Activated naive CD4-positive, alpha-beta T cell treated with Interleukin-2 at 50 U/mL for 16 hours (primary cell): ENCODE results near the gene GSG1.
A peak's percentile ranks its signal among the peaks of the same experiment; 100 is the strongest.

Experiments used
- DNase-seq: peaks from one replicate; pipeline ENCODE4 v3.0.0-alpha.2; 2020

The GSG1 gene

DNA sequence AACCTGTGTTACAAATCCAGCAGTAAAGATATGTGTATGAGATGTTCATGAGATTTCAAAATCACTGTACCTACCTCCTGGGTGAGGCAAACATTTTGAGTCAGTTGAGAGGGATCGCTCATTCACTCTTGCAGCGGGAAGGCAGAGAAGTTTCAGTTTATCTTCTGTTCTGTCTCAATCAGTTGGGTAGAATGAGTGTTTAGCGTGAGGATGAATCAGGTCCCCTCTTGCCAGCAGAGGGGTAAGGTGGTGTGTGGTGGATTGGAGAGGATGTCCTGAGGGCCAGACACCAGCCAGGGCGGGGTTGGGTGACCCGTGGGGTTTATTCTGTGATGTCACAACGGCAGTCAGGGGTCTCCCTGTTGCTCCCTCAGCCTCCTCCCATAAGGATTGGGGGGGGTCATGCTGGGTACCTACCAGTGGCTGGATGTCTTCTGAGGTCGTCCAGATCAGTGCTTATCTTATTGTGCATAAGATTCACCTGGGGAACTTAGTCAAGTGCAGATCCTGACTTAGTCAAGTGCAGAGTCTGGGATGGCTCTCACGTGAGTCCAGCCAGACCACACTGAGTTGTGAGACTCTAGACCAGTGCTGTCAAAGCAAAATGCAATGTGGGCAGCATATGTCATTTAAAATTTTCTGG lies at the start of gene GSG1:
Gene GSG1 (minus strand): TSS at position 277 of the 643 bp plus-strand sequence. CDS start 155 bp downstream, at position 122.
- peak; percentile 29 for DNase-seq

DNA sequence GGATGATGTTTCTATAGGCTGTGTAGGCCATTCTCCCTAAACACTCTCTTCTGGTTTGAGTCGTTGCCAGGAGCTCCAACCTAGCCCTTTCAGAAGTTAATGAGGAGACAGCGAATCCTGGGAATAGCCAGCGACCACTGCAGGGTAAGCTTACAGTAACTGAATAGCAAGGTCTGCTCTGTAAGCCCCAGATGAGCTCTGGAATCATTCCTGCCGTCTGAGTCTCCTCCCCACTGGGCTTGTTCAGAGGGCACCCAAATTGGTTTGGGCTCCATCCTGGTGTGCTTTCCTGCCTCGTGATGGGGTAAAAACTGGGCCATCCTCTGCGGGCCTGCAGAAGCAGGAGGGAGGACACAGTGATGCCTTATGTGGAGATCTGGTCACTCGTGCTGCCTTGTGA lies 49.7 kb upstream of the GSG1 start:
- no peak for DNase-seq

DNA sequence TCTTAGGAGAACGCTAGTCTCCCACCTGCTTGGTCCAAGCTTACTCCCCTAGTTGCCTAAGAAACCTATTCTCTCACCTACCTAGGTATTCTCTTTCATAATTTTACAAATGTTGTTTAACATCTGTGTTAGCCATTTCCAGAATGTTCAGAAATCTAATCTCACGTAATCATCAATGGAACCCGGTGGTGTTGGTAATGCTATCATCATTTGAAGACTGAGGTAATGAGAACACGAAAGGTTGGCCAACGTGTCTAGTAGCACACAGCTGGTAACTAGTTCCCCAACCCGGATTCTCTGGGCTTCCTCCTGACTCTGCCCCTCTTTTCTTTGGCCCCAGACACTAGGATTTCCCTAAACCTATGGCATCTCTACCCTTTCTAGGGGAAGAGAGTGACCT lies 49.3 kb upstream of the GSG1 start:
- DNase-seq = no peak

DNA sequence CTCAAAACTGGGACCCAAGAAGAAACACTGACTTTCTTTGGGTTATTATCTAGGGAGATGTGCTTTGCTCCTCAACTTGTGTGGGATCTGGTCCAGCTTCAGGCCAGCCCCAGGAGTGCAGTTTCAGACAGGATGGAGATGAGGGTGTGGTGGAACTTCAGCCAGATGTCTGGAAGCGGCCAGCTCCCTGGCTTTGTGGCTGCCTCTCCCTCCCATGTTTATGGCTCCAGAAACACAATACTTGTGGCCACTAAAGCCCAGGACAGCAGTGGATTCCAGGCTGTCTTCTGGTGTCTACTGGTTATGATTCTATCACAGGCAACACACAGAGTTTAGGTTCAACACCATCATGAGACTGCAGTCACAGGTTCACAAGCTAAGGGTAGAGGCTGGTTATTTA lies 48.8 kb upstream of the GSG1 start:
- DNase-seq = no peak

DNA sequence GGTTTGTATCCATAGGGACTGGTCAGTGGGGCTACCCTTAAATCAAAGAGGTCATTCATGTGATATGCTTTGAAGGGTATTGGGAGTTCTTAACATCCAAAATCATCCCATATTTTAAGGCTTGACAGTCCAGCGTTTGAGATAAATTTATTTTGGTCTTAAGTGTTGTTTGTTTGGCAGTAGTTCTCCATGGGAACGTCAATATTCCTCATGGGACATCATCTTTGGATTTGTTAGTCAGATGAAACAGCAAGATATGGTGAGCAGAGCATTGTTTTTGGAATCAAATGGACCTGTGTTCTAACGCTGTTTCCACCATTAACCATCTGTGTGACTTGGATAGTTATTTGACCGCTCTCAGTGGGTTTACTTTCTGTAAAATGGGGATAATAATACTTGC lies 45.9 kb upstream of the GSG1 start:
- DNase-seq = no peak

DNA sequence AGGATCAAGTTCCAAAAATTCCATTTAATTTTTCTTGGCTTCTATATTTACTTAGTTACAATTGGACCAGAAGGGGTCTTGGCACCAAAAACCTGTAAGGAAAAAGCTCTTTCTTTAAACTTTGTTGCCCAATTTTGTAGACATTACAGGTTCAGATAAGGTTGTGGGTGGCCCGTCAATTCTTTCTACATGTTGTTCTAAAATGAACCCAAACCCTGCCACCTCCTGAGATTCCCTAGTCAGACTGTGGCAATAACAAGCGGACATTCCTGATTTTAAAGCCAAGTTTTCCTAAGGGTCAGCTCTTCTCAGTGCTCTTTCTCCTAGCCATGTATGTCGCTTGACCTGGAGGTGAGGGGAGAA lies 45.0 kb upstream of the GSG1 start:
- DNase-seq = no peak

DNA sequence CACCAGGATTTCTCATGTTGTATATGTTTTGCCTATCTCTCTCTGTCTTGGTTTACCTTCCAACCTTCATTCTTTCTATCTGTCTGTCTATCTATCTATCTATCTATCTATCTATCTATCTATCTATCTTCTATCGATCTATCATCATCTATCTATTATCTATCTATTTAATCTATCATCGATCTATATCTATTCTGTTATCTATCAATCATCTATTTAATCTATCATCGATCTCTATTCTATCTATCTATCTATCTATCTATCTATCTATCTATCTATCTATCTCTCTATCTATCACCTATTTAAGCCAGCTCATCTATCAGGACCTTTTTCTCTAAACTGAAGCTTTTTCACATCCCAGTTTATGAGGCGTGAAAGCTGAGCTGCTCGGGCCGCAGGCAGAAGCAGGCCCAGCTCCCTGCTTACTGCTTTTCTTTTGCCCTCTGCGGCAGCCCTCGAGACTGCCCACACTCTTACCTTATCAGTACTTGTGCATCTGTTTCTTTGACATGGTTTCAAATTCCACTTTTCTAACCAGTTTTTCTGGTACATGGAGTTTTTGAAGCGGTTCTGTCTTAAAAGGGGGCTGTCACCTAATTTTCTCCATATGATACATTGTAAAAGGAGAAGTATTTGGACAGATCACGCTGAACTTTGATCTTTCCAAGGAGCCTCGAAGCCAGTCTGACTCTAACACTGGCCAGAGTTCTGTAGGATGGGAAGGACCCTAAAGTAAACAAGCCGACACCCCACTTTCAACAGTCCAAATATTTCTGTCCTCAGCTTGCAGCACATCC lies 44.4 kb upstream of the GSG1 start:
- DNase-seq = no peak

DNA sequence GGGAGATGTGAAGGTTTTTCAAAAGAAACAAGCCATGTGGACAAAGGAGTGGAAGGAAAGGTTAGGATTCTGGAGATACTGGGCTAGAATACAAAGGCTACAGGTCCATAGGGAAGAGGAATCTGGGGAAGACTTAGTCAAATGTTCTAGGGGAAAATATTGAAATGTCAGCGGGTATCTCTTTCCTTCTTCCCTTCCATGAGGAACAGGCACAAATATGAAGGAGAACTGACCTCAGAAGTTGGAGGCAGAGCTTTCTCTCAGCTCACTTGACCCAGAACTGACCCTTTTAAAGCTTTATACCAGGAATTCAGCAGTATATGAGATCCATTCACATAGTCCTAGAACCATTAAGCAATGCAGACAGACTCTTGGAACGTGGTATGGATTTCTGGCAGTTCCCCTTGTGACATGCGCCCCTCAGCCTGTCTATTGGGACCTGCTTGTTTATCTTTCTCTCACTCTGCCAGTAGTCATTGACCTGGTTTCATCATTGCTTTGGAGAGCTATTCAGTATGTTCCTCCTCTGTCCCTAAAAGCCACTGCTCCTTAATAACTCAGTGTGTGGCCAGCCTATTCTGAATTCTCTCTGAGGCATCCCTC lies 43.0 kb upstream of the GSG1 start:
- no peak for DNase-seq

DNA sequence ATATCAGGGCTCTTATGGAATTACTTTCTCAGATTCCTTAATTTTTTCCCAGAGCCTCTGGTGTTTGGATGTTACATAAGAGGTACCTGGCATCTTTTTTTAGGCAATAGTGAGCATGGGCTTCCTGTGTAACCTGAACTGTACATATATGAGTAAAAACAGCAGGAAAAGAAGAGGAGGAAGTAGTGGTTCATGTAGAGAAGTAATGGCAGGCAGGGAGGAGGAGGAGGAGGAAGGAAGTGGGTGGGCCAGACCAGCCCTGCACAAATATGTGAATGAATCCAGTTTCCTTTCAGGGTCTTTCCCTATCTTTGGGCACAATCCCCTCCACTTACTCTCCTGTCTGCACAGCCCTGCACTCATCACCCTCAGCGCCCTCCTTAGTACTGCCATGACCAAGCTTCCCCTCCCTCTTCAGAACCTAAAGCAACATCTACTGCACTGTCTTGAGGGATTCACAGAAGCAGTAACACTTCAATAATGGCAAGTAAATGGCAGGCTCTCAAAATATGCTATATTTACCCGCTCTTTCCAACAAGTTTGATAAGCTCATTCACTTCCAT lies 40.9 kb upstream of the GSG1 start:
- DNase-seq = no peak

DNA sequence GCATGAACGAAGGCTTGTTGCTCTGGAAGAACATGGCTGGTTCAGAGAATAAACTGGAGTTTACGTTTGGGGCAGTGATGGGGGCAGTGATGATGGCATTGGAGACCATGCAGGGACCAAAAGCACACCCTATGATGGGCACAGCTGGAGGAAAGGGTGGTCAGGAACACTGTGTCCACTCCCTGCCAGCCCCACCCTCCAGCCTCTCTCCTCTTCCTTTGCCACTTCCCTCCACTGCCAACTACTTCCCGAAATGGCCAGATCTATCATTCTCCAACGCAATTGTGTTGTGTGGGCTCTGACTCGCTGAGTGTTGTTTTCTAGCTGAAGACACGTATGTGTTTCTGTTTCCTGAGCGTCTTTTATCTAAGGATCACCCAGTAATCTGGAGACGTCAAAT lies 39.3 kb upstream of the GSG1 start:
- no peak for DNase-seq

DNA sequence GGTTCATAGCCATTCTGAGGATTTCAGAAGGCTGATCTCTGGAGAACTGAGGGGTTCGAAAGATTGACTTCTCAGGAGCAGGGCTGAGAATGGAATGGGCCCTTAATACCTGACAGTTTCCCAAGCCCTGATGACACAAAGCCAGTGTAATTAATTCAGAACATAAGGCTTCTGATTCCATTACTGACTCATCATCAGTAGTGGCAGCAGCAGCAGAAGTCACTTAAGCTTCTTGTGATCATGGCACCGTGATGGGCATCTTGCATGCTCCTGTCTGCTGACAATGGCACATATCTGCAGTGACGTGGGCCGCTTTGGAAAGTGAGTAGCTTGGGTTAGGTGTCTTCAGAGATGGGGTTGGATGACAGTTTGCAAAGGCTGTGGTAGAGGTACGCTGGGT lies 38.2 kb upstream of the GSG1 start:
- no peak for DNase-seq

DNA sequence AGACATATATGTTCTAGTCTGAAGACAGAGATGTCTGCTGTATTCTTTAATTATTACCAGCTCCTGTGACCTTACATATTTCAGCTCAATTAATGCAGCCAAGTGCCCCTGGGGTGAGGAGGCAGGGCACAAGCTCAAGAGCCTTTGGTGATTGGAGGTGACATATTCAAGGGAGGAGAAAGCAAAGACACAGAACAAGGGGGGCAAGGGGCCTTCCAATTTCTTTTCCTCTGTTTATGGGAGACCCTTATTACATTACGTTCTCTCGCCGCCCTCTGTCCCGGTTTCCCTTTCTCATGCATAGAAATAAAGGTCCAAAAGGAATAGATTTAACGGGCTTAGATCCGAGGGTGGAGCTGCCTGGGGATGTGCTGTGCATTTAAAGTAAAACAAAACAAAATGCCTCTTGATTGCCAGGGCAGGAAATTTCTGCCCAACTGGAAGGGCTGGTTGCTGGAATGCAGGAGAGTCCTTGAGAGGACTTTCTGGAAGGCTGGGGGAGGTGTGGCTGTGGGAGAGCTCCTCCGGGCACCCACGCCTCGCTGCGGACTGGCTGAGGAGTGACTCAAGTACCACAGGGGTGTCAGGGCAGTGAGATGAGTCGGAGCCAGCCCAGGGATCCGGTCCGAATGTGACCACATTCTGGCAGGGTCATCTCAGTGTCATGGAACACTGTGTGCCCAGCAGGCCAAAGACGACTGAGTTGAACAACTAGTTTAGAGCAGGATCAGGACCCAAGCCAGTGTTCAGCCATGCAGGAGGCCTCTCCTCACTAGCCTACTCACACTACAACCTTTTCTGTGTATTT lies 32.1 kb upstream of the GSG1 start:
- DNase-seq = no peak

DNA sequence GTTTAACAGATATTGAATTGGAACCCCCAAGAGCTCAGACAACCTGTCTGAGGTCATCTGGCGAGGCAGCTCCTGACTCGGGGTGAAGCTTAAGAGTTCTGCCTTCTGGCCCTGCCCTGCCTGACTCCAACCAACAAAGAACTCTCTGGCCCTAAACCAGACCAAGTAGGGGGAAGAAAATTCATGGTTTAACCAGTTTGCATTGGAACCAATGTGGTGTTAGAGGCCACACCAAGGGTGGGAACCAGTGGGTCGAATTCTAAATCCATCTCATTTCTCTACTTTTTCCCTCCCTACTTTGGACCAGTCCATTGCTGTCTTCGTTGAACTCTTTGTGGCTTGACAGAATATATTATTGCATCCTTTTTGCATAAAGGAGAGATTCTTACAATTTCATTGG lies 30.4 kb upstream of the GSG1 start:
- DNase-seq = no peak

DNA sequence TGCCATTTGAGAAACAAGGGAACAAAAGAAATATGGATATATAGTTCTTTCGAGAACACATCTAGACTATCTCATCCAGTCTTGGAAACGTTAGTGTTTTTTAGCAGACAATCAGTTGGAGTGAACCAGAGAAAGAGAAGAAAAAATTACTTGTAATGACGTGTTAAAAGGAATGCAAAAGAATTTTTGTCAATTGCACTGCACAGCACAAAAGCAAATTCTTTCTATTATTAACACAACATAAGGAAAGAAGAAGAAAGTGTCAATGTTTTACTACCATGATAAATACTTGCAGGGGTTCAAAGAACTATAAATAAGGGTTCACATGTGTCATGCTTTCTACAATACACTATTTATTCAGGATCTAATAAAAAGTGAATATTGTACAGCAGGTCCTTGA lies 27.5 kb upstream of the GSG1 start:
- no peak for DNase-seq

DNA sequence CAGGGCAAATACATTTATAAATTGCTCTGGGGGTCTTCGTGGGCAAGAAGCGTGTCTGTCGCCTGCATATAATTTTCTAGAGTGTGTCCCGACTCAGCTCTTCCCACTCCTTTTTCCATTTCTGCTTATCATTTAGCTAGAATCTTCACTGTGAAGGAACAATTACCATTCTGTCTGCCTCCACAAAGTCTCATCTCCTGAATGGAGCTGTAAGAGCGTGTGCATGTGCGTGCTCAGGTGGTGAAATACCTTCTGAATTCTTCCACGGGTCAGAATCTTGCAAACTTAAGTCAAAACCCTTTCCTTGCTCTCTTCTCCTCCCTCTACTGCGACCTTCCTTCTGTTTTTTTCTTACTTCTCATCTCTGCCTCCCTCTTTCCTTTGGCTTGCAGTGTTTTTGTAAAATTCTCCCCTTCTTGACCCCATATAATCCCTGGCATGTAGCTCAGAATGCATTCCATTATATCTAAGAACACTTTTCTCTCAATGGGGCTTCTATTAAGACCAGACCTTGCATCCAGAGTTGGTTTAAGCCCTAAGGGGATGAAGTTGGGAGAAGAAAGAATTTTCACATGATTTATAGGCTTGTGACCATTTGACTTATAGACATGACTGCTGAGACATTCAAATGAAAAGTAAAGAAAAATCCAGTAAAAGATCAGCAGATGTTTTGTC lies 25.0 kb upstream of the GSG1 start:
- DNase-seq = no peak

DNA sequence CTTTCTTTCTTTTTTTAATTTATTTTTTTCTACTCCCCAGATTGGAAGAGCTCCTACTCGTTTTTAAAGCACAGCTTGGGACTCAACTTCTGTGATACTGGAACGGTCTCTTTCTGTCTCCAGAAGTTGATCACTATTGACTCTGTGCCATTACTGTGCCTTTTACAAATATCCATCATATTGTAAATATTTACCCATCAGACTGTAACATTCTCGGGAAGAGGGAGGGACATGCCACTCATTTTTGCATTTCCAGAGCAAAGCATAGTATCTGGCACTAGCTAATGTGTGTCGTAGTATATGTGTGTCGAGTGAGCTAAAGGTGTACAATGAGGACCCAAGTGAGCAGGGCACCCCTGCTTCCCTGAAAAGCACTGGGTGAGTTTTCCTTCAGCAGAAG lies 24.0 kb upstream of the GSG1 start:
- DNase-seq = no peak

DNA sequence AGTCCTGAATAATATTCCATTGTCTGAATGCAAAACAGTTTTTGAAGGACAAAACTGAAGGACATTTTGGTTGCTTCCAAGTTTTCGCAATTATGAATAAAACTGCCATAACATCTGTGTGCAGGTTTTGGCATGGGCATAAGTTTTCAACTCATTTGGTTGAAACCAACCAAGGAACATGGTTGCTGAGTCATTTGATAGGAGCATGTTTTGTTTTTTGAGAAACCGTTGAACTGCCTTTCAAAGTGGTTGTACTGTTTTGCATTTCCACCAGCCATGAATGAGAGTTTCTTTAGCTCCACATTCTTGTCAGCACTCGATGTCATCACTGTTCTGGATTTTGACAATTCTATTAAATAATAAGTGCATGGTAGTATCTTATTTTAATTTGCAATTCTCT lies 23.0 kb upstream of the GSG1 start:
- DNase-seq = no peak

DNA sequence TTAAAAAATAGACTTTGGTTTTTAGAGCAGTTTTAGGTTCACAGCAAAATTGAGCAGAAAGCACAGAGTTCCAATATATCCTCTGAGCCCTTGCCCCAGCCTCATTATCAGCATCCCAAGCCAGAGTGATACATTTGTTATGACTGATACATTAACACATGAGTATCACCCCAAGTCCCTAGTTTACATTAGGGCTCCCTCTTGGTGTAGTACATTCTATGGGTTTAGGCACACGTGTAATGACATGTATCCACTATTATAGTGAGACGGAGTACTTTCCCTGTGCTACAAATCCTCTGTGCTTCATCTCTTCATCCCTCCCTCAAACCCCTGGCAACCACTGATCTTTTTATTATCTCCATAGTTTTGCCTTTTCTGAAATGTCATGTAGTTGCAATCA lies 22.5 kb upstream of the GSG1 start:
- no peak for DNase-seq

DNA sequence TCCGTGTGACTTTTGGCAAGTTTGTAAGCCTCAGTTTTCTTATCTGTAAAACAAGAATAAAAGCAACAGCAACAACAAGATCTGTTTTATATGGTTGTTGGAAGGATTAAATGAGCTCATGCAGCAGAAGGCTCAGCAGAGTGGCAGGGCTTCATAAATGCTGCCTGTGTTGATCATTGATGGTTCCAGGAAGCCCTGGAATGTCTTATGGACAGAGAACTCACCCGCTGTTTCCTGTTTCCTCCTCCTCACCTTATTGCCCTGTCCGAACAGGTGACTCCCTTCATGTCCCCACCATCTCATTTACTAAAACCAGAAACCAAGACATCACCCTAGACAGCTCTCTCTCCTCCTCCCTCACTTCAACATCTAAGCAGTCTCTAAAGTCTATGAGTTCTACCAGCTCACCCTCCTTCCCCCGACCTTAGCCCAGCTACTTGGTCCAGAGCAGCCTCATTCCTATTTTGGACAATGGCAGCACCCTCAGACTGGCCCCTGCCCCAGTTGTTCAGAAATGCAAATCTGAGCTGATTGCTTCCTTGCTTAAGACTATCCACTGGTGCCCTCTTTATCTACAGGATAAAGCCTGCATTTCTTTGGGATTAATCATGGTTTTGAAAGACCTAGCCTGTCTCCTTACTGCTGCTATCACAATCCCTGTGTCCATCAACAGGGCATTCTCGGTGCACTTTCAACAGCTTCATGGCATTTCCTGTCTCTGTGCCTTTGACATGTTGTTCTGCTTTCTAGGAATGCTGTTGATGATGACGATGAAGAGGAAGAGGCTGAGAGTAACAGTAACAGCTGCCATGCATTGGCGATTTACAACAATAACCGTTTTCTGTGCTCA lies 21.4 kb upstream of the GSG1 start:
- no peak for DNase-seq

DNA sequence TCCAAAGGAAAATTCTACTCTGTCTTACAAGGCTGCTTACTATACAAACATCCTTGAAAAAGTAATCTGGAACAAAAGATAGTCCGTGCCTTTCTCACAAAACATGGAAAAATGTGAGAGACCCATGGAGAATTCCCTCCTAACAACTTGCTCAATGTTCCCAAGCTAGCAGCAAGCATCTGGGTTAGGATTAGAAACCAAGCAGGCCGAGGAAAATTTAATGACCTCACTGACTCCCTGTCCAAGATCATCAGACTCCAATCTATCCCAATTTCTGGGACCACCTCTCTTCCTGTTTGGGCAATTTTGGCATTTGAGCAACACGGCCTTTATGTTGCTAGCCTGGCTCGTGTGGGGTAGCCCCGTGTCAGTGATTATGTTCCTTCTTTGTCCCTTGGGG lies 18.1 kb upstream of the GSG1 start:
- DNase-seq = no peak

DNA sequence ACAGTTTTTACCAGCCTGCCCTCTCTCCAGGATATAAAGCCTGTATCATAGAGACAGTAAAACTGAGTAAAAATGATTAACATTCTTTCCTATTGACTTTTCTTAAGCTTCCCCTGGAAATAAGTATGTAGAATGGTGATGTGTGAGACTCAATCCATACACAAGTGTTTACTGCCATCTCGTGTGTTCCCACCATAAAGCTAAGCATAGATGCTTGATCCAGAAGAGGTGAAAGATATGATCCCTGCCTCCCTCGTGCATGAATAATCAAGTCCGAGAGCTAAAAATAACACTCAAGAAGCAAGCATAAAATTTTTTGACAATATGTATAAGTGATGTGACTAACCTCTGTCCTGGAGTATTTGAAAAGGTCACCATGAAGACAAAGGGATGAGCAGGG lies 16.9 kb upstream of the GSG1 start:
- DNase-seq = no peak

DNA sequence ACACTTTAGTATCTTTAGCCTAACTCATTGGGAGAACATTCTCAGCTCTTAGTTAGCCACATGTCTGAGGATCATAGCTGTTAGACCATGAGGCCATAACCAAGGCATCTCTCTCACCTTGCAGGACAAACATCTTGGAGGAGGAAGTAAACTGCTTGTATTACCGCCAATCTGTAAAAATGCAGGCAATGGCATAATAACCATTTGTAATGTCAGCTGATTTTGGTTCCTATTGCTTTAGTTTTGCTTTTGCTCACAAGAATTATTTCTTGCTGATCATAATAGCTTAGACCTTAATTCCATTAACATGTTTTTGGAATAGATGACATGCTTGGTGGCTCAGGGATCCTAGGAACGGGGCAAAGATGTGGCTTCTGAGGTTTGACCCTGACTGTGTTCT lies 16.4 kb upstream of the GSG1 start:
- DNase-seq = no peak
